A549 (cell line): ENCODE data around the gene P4HA3.

ENCODE experiments used
- BHLHE40 ChIP-seq: IDR thresholded peaks from 2 replicates; pipeline ENCODE4 v1.6.1; 2012; ENCODE audit warnings: low read depth, low read length, inconsistent platforms
- CBX2 ChIP-seq: fragments of 200-600 bp; sonication (generic); IDR thresholded peaks from 2 replicates; pipeline ENCODE4 v1.6.1; 2016; ENCODE audit warnings: low read depth, mild to moderate bottlenecking, borderline replicate concordance
- CEBPB ChIP-seq, 2 experiments: fragments of >200 bp in 1 of 2; sonication (Bioruptor Twin) in 1 of 2; formaldehyde crosslinking in 1 of 2; IDR thresholded peaks; 2 replicates each; pipeline ENCODE4 v1.6.1; 2012 to 2016
- ELK1 ChIP-seq: fragments of 150-350 bp; IDR thresholded peaks from 2 replicates; pipeline ENCODE4 v1.6.1; 2014; ENCODE audit warnings: low read depth, mild to moderate bottlenecking, low read length
- EP300 ChIP-seq, 2 experiments: fragments of >200 bp; sonication (Bioruptor Twin); formaldehyde crosslinking; IDR thresholded peaks; 2 replicates in 1 of 2; 3 replicates in 1 of 2; pipeline ENCODE4 v1.6.1; 2016 to 2017
- ESRRA ChIP-seq: fragments of 150-350 bp; IDR thresholded peaks from 2 replicates; pipeline ENCODE4 v1.6.1; 2014; ENCODE audit warnings: mild to moderate bottlenecking, low read length, borderline replicate concordance
- HDAC2 ChIP-seq: fragments of 200-600 bp; sonication (generic); IDR thresholded peaks from 2 replicates; pipeline ENCODE4 v1.6.1; 2016
- MAX ChIP-seq: IDR thresholded peaks from 2 replicates; pipeline ENCODE4 v1.6.1; 2012
- PHF8 ChIP-seq: fragments of 200-600 bp; sonication (generic); IDR thresholded peaks from 2 replicates; pipeline ENCODE4 v1.6.1; 2016; ENCODE audit warnings: low read depth, mild to moderate bottlenecking, antibody characterized with exemption, moderate library complexity, borderline replicate concordance
- POLR2A ChIP-seq: IDR thresholded peaks from 2 replicates; pipeline ENCODE4 v1.6.1; 2012; ENCODE audit warnings: mild to moderate bottlenecking, low read length
- REST ChIP-seq: fragments of 200-600 bp; sonication (generic); IDR thresholded peaks from 2 replicates; pipeline ENCODE4 v1.6.1; 2016; ENCODE audit warnings: antibody characterized with exemption, mild to moderate bottlenecking, moderate library complexity
- ZFP36 ChIP-seq: fragments of 450-650 bp; IDR thresholded peaks from 2 replicates; pipeline ENCODE4 v1.6.1; 2014; ENCODE audit warnings: borderline replicate concordance; ENCODE audit not compliant: partially characterized antibody
- TF ChIP-seq, protein P1 (sequence below): fragments of >200 bp; sonication (Bioruptor Twin); formaldehyde crosslinking; IDR thresholded peaks from 3 replicates; pipeline ENCODE4 v1.5.1; 2016

DNA sequence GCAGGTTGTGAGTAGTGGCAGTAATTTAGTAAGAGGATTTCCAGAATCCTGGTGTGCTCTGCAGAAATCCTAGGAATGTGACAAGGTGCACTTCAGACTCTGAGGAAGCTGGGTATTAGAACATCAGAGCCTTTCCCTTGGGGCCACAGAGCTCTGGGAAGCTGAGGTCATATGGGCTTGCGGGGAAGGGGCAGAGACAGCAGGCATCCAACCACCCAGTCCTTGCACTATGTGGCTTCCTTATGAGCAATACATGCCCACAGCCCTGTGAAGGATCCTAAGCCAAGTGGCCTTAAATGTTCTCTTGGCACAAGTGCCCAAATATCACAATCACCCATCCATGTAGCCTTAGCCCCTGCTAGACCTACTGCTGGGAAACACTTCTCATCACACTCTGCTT is 46.2 kb downstream of the P4HA3 start:
- TF ChIP-seq EP300 (IDR thresholded peaks at IDR 0.05): no peak
- TF ChIP-seq, protein P1, sequence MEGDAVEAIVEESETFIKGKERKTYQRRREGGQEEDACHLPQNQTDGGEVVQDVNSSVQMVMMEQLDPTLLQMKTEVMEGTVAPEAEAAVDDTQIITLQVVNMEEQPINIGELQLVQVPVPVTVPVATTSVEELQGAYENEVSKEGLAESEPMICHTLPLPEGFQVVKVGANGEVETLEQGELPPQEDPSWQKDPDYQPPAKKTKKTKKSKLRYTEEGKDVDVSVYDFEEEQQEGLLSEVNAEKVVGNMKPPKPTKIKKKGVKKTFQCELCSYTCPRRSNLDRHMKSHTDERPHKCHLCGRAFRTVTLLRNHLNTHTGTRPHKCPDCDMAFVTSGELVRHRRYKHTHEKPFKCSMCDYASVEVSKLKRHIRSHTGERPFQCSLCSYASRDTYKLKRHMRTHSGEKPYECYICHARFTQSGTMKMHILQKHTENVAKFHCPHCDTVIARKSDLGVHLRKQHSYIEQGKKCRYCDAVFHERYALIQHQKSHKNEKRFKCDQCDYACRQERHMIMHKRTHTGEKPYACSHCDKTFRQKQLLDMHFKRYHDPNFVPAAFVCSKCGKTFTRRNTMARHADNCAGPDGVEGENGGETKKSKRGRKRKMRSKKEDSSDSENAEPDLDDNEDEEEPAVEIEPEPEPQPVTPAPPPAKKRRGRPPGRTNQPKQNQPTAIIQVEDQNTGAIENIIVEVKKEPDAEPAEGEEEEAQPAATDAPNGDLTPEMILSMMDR: no peak
- TF ChIP-seq CBX2: no peak
- TF ChIP-seq HDAC2: no peak
- TF ChIP-seq REST: no peak
- no peak for TF ChIP-seq ESRRA
- TF ChIP-seq CEBPB (IDR thresholded peaks at IDR 0.05): no peak
- TF ChIP-seq MAX: no peak
- no peak for TF ChIP-seq PHF8
- no peak for TF ChIP-seq BHLHE40
- no peak for TF ChIP-seq ELK1
- TF ChIP-seq ZFP36: no peak
- no peak for TF ChIP-seq POLR2A
